ENCODE measurements around the gene PRLR. TPM values are rescaled to one million over a fixed set of nuclear protein-coding genes. Genes with fewer than 3 reads are reported as not detected.
"Not testable (repeated sequence)": the region's sequence is repeated elsewhere in the genome, so short reads cannot be mapped to it uniquely, and the experiment has no call there.

The PRLR gene
- total RNA-seq, 6 experiments from 2014 or later, result 7.4 to 26.8 (median 15.1) TPM

DNA sequence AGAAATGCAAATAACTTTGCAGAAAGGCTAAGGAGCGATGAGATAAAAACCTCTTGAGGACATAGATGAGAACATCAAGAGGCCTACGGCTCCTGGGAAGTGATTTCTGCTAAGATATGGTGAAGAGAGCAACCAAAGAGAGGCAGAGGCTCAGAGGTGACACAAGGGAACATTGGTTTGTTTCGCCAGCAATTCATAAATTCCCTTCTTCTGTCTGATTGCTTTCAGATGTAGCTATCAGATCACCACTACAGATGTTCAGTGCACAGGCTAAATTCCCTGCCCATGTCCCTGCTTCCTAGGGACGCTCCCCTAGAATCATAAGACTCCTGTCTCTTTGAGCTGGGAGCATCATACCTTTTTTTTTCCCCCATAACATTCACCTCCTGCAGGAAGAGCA lies 193.8 kb downstream of the PRLR start:
- H3K9me3 ChIP-seq, result no peaks in the 10 kb centered on the region
- TF ChIP-seq, protein P1, sequence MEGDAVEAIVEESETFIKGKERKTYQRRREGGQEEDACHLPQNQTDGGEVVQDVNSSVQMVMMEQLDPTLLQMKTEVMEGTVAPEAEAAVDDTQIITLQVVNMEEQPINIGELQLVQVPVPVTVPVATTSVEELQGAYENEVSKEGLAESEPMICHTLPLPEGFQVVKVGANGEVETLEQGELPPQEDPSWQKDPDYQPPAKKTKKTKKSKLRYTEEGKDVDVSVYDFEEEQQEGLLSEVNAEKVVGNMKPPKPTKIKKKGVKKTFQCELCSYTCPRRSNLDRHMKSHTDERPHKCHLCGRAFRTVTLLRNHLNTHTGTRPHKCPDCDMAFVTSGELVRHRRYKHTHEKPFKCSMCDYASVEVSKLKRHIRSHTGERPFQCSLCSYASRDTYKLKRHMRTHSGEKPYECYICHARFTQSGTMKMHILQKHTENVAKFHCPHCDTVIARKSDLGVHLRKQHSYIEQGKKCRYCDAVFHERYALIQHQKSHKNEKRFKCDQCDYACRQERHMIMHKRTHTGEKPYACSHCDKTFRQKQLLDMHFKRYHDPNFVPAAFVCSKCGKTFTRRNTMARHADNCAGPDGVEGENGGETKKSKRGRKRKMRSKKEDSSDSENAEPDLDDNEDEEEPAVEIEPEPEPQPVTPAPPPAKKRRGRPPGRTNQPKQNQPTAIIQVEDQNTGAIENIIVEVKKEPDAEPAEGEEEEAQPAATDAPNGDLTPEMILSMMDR (IDR thresholded peaks at IDR 0.05), result no peak
- no peak for TF ChIP-seq POLR2A (IDR thresholded peaks at IDR 0.05)
- peaks cover 0 to 18% (median 0%) of the 10 kb centered on the region in 4 donors for H3K4me1 ChIP-seq
- DNase-seq (no peak), ATAC-seq (peak in 1 of 4 donors; percentile 14)
- intact Hi-C loops (cut with DNase I), result no loop called here
- peaks cover 0 to 24% (median 7%) of the 10 kb centered on the region in 4 donors for H3K36me3 ChIP-seq
- no peaks in the 10 kb centered on the region for H3K27me3 ChIP-seq
- no peak overlapping the region for H3K4me3 ChIP-seq
- no peak overlapping the region for H3K27ac ChIP-seq
- WGBS (ENCODE audit: insufficient coverage, low coverage, low lambda C conversion rate, missing lambda C conversion rate), result 85% methylated on average over 3 of the region's 4 CpGs

DNA sequence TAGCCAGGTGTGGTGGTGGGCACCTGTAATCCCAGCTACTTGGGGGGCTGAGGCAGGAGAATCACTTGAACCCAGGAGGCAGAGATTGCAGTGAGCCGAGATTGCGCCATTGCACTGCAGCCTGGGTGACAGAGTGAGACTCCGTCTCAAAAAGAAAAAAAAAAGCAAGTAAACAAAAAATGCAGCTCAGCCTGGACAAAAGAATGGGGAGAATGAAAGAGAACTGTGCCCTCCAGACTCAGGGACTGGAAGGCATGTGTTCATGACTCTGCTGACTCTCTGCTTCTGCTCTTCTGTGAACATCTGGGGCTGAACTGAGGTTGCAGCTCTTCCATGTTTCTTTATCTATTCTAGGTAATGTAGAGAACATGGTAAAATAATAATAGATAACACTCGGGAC lies 194.4 kb downstream of the PRLR start:
- H3K27ac ChIP-seq; H3K9me3 ChIP-seq; DNase-seq; H3K27me3 ChIP-seq; intact Hi-C loops (cut with DNase I); H3K4me3 ChIP-seq; ATAC-seq: not testable (repeated sequence)
- H3K36me3 ChIP-seq, result peaks cover 0 to 24% (median 7%) of the 10 kb centered on the region in 4 donors
- peaks cover 0 to 13% (median 0%) of the 10 kb centered on the region in 4 donors for H3K4me1 ChIP-seq
- 37% methylated on average over 3 of the region's 4 CpGs for WGBS (ENCODE audit: insufficient coverage, low coverage, low lambda C conversion rate, missing lambda C conversion rate)

DNA sequence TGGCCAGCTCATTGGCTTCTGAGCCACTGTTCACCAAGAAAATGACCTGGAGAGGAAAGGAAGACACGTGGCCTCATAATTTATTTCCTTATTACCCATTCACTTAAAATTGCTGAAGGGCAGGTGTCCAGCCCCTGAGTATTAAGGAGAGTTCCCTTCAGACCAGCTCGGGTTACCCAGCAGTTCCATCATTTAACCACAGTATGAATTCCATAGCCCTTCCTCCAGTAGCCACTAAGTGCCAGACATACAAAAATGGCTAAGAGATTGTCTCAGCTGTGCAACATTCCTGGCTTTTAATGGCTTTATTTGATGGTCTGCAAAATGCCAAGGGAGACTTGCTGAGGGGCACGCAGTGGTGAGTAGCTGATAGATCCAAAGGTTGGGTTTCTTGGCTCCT lies 195.0 kb downstream of the PRLR start:
- no peak overlapping the region for H3K27ac ChIP-seq
- DNase-seq (no peak), ATAC-seq (peak in 1 of 4 donors; percentile 10)
- no peaks in the 10 kb centered on the region for H3K9me3 ChIP-seq
- no peaks in the 10 kb centered on the region for H3K27me3 ChIP-seq
- no peak overlapping the region for H3K4me3 ChIP-seq
- TF ChIP-seq, protein P1 (IDR thresholded peaks at IDR 0.05), result no peak
- TF ChIP-seq POLR2A (IDR thresholded peaks at IDR 0.05), result no peak
- H3K4me1 ChIP-seq, result peaks cover 0 to 8% (median 0%) of the 10 kb centered on the region in 4 donors
- WGBS (ENCODE audit: insufficient coverage, low coverage, low lambda C conversion rate, missing lambda C conversion rate), result 77% methylated on average over 3 of the region's 3 CpGs
- intact Hi-C loops (cut with DNase I), result no loop called here
- H3K36me3 ChIP-seq, result peaks cover 0 to 24% (median 7%) of the 10 kb centered on the region in 4 donors

DNA sequence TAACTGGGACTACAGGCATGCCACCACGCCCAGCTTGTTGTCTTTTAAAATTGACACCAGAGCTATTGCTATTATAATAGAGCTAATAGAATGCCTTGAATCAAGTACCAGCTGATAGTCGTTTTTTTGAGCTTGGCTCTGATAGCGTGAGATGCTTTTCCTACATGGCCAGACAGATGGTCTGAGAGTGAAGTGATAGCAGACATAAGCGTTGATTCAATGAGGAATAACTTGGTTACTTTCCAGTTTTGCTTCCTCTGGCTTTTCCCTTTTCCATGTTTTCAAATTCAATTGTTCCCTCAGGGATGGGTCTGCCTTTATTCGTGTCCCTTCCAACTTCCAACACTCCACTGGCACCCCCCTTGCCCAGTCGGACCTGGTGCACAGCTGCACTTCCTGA lies 197.9 kb downstream of the PRLR start:
- no peaks in the 10 kb centered on the region for H3K9me3 ChIP-seq
- H3K27ac ChIP-seq, result no peak overlapping the region
- intact Hi-C loops (cut with DNase I), result no loop called here
- H3K4me3 ChIP-seq, result no peak overlapping the region
- H3K36me3 ChIP-seq, result peaks cover 0 to 24% (median 7%) of the 10 kb centered on the region in 4 donors
- peaks cover 0 to 12% (median 5%) of the 10 kb centered on the region in 4 donors for H3K4me1 ChIP-seq
- DNase-seq, result no peak
- no peaks in the 10 kb centered on the region for H3K27me3 ChIP-seq
- WGBS (ENCODE audit: insufficient coverage, low coverage, low lambda C conversion rate, missing lambda C conversion rate), result 71% methylated on average over 6 of the region's 6 CpGs
- TF ChIP-seq, protein P1 (IDR thresholded peaks at IDR 0.05), result no peak
- no peak for ATAC-seq

DNA sequence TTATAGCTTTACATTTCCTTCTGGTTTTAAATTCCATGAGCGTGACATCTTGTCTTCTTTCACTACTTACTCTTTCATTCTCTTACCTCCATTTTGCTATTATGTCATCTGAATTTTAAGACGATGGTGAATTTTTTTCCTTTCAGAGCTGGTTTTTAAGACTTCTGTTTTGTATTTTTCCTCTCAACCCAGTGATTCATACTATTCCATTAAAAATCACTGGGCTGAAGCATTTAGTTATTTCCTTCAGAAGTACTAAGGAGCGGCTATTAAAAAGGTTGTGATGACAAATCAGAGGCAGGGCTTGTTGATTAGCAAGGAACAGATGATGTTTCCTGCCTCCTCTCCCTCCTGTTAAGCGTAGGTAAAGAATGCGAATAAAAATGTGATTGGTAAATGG lies 199.0 kb downstream of the PRLR start:
- intact Hi-C loops (cut with DNase I), result no loop called here
- DNase-seq (no peak), ATAC-seq (no peak)
- Histone ChIP-seq H3K27me3 (no peaks in the 10 kb centered on the region), H3K4me1 (peaks cover 0 to 17% (median 6%) of the 10 kb centered on the region in 4 donors), H3K9me3 (no peaks in the 10 kb centered on the region), H3K4me3 (no peak overlapping the region), H3K27ac (no peak overlapping the region), H3K36me3 (peaks cover 0 to 24% (median 7%) of the 10 kb centered on the region in 4 donors)
- WGBS (ENCODE audit: insufficient coverage, low coverage, low lambda C conversion rate, missing lambda C conversion rate), result 82% methylated on average over 5 of the region's 5 CpGs
- TF ChIP-seq, protein P1 (IDR thresholded peaks at IDR 0.05), result no peak
- TF ChIP-seq POLR2A (IDR thresholded peaks at IDR 0.05), result no peak

Measured in right lobe of liver (tissue), 6 donors.